Neural cell (in vitro differentiated cells): ENCODE results near the gene GTPBP4.

Experiments used
- EP300 ChIP-seq: fragments of 450-650 bp; conservative IDR thresholded peaks from 2 replicates; pipeline ENCODE4 v1.6.1; 2014; ENCODE audit warnings: antibody characterized with exemption, mild to moderate bottlenecking, moderate library complexity; ENCODE audit not compliant: poor library complexity, severe bottlenecking
- EZH2 ChIP-seq: fragments of 200-600, 300-800 bp; shearing (Covaris generic), sonication (generic); IDR thresholded peaks from 2 replicates; pipeline ENCODE4 v1.6.1; 2014; ENCODE audit warnings: antibody characterized with exemption, low read length, borderline replicate concordance, mild to moderate bottlenecking; ENCODE audit not compliant: insufficient read depth, poor library complexity, severe bottlenecking
- MXI1 ChIP-seq: fragments of 450-650 bp; conservative IDR thresholded peaks from 2 replicates; pipeline ENCODE4 v1.6.1; 2014; ENCODE audit warnings: antibody characterized with exemption, mild to moderate bottlenecking; ENCODE audit not compliant: poor library complexity, severe bottlenecking
- POLR2AphosphoS5 ChIP-seq: IDR thresholded peaks from 2 replicates; pipeline ENCODE4 v1.6.1; 2012
- RAD21 ChIP-seq: fragments of 450-650 bp; conservative IDR thresholded peaks from 2 replicates; pipeline ENCODE4 v1.6.1; 2014; ENCODE audit warnings: antibody characterized with exemption, mild to moderate bottlenecking, moderate library complexity
- REST ChIP-seq: IDR thresholded peaks from 2 replicates; pipeline ENCODE4 v1.6.1; 2012; ENCODE audit warnings: borderline replicate concordance
- SMC3 ChIP-seq: fragments of 450-650 bp; conservative IDR thresholded peaks from 2 replicates; pipeline ENCODE4 v1.6.1; 2014; ENCODE audit warnings: antibody characterized with exemption, mild to moderate bottlenecking, moderate library complexity; ENCODE audit not compliant: poor library complexity
- TAF1 ChIP-seq: IDR thresholded peaks from 2 replicates; pipeline ENCODE4 v1.6.1; 2012; ENCODE audit warnings: low read depth
- TF ChIP-seq, protein P1 (sequence below): fragments of 450-650 bp; IDR thresholded peaks from 2 replicates; pipeline ENCODE4 v1.5.1; 2014; ENCODE audit warnings: antibody characterized with exemption, mild to moderate bottlenecking, moderate library complexity; ENCODE audit not compliant: poor library complexity, severe bottlenecking

DNA sequence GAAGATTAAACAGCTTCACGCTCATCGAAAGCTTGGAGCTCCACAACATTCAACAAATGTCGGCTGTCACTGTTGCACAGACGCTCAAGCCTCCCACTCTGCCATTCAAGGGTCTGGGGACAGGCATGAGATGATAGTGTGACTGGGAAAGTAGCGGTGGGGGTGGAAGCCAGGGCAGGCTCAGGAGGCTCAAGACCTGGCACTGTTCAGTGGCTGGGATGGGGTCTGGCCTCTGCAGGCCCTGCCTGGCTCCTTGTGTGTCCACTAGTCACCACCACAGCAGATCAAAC lies 13.5 kb upstream of the GTPBP4 start:
- TF ChIP-seq POLR2AphosphoS5 (no peak), TAF1 (no peak), EP300 (no peak), EZH2 (no peak), REST (no peak), MXI1 (no peak), RAD21 (no peak), SMC3 (no peak)
- TF ChIP-seq, protein P1, sequence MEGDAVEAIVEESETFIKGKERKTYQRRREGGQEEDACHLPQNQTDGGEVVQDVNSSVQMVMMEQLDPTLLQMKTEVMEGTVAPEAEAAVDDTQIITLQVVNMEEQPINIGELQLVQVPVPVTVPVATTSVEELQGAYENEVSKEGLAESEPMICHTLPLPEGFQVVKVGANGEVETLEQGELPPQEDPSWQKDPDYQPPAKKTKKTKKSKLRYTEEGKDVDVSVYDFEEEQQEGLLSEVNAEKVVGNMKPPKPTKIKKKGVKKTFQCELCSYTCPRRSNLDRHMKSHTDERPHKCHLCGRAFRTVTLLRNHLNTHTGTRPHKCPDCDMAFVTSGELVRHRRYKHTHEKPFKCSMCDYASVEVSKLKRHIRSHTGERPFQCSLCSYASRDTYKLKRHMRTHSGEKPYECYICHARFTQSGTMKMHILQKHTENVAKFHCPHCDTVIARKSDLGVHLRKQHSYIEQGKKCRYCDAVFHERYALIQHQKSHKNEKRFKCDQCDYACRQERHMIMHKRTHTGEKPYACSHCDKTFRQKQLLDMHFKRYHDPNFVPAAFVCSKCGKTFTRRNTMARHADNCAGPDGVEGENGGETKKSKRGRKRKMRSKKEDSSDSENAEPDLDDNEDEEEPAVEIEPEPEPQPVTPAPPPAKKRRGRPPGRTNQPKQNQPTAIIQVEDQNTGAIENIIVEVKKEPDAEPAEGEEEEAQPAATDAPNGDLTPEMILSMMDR, result no peak
